Testis (tissue), 3 donors: ENCODE data around the gene UHMK1. TPM values are rescaled to one million over a fixed set of nuclear protein-coding genes. Genes with fewer than 3 reads are reported as not detected.

Experiments used
- DNase-seq: peaks from one replicate; pipeline ENCODE4 v3.0.0-alpha.2; 2019
- H3K27ac ChIP-seq, 2 donors: fragments of 200-600 bp; sonication (generic); one replicate each; pipeline ENCODE4 v1.5.1; 2019
- H3K27me3 ChIP-seq: fragments of 200-600 bp; sonication (generic); one replicate; pipeline ENCODE4 v1.5.1; 2019
- H3K36me3 ChIP-seq: fragments of 200-600 bp; sonication (generic); one replicate; pipeline ENCODE4 v1.5.1; 2017; ENCODE audit warnings: low read depth; ENCODE audit errors: missing control alignments
- H3K4me1 ChIP-seq: fragments of 200-600 bp; sonication (generic); one replicate; pipeline ENCODE4 v1.5.1; 2019
- H3K4me3 ChIP-seq, 2 donors: fragments of 200-600 bp; sonication (generic); one replicate each; pipeline ENCODE4 v1.5.1; 2017 to 2019
- H3K9me3 ChIP-seq: fragments of 200-600 bp; sonication (generic); one replicate; pipeline ENCODE4 v1.5.1; 2017
- POLR2A ChIP-seq: fragments of 450-650 bp; IDR thresholded peaks from one replicate; pipeline ENCODE4 v1.6.1; 2017; ENCODE audit warnings: antibody characterized with exemption, mild to moderate bottlenecking, moderate library complexity
- WGBS, 2 donors: methylation state at CpG; one replicate each; pipeline ENCODE4 v1.1.5; 2018; 5-methylcytosine and 5-hydroxymethylcytosine counted together
- intact Hi-C: fragments of 100-400 bp; cut with DNase I; formaldehyde crosslinking; loops from one replicate; pipeline ENCODE4 v1.15.1; 2023; ENCODE audit warnings: low total_unique reads
- polyA plus RNA-seq: library from polyadenylated mRNA; stranded (reverse); fragments of 350-450 nt; fragmentation: Illumina TruSeq; extraction: RNeasy Lipid Tissue Mini Kit (QIAGEN cat#74804); gene quantifications from one replicate; pipeline ENCODE4 v1.2.3, GENCODE V29; 2014; ENCODE audit warnings: low read depth, low replicate concordance; ENCODE audit not compliant: insufficient read depth
- total RNA-seq, 2 donors: library from RNA; depleted of rRNA; stranded (reverse); fragments of >200 nt; gene quantifications; one replicate each; pipeline ENCODE4 v1.2.3, GENCODE V29; 2016
- TF ChIP-seq, protein P1 (sequence below), 3 experiments: fragments of 450-650 bp in 2 of 3; fragments of 200-600 bp in 1 of 3; sonication (generic) in 1 of 3; IDR thresholded peaks; one replicate each; pipeline ENCODE4 v1.5.1; 2016 to 2019; ENCODE audit warnings: antibody characterized with exemption in 3 of 3, mild to moderate bottlenecking in 2 of 3, moderate library complexity in 1 of 3

The UHMK1 gene
- total and polyA plus RNA-seq, 3 donors from 2014 or later: 23.2 to 36.9 (median 35.8) TPM

DNA sequence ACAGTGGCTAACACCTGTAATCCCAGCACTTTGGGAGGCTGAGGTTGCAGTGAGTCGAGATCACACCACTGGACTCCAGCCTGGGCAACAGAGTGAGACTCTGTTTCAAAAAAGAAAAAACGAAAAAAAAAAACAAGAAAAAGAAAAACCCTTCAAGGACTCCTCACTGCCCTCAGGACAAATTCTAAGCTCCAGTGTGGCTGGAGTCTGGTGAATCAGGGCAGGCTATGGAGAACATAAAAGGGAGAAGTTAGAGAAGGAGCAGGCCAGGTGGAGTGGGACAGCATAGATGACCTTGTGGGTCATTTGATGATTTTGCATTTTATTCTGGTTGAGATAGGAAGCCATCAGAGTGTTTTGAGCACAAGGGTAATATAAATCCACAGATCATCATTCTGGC, 51.4 kb downstream of the UHMK1 start:
- H3K9me3 ChIP-seq: no peaks in the 10 kb centered on the region
- H3K4me3 ChIP-seq: no peak overlapping the region
- intact Hi-C loops: no loop called here
- no peak for TF ChIP-seq POLR2A
- TF ChIP-seq, protein P1, sequence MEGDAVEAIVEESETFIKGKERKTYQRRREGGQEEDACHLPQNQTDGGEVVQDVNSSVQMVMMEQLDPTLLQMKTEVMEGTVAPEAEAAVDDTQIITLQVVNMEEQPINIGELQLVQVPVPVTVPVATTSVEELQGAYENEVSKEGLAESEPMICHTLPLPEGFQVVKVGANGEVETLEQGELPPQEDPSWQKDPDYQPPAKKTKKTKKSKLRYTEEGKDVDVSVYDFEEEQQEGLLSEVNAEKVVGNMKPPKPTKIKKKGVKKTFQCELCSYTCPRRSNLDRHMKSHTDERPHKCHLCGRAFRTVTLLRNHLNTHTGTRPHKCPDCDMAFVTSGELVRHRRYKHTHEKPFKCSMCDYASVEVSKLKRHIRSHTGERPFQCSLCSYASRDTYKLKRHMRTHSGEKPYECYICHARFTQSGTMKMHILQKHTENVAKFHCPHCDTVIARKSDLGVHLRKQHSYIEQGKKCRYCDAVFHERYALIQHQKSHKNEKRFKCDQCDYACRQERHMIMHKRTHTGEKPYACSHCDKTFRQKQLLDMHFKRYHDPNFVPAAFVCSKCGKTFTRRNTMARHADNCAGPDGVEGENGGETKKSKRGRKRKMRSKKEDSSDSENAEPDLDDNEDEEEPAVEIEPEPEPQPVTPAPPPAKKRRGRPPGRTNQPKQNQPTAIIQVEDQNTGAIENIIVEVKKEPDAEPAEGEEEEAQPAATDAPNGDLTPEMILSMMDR (IDR thresholded peaks at IDR 0.05): no peak
- no peaks in the 10 kb centered on the region for H3K36me3 ChIP-seq
- 52 to 67% methylated on average over 2 of the region's 2 CpGs for WGBS, 2 donors
- H3K27me3 ChIP-seq: no peaks in the 10 kb centered on the region
- H3K4me1 ChIP-seq: peaks cover 6% of the 10 kb centered on the region
- H3K27ac ChIP-seq: peak overlapping the region; percentile 69 to 87
- no peak for DNase-seq

DNA sequence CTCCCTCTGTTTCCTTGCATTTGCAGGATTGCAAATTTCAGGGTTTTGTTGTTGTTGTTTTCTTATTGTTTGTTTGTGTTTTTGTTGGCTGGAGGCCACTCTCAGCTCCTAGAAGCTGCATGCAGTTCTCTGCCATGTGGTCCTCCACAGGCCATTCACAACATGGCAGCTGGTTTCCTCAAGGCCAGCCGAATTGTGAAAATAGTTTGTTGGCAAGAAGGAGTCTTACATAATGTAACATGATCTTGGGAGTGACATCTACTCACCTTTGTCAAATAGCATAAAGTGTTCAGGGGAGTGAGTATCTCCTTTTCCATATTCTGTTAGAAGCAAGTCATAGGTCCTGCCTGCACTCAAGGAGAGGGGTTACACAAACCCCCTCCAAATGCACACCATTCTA, 53.3 kb downstream of the UHMK1 start:
- WGBS, 2 donors: 37 to 68% methylated on average over 1 of the region's 1 CpG
- Histone ChIP-seq H3K36me3 (no peaks in the 10 kb centered on the region), H3K9me3 (no peaks in the 10 kb centered on the region), H3K27me3 (no peaks in the 10 kb centered on the region), H3K4me1 (peaks cover 6% of the 10 kb centered on the region), H3K27ac (no peak overlapping the region), H3K4me3 (no peak overlapping the region)
- DNase-seq: no peak
- intact Hi-C loops: no loop called here
- no peak for TF ChIP-seq POLR2A
- TF ChIP-seq, protein P1 (IDR thresholded peaks at IDR 0.05): no peak

DNA sequence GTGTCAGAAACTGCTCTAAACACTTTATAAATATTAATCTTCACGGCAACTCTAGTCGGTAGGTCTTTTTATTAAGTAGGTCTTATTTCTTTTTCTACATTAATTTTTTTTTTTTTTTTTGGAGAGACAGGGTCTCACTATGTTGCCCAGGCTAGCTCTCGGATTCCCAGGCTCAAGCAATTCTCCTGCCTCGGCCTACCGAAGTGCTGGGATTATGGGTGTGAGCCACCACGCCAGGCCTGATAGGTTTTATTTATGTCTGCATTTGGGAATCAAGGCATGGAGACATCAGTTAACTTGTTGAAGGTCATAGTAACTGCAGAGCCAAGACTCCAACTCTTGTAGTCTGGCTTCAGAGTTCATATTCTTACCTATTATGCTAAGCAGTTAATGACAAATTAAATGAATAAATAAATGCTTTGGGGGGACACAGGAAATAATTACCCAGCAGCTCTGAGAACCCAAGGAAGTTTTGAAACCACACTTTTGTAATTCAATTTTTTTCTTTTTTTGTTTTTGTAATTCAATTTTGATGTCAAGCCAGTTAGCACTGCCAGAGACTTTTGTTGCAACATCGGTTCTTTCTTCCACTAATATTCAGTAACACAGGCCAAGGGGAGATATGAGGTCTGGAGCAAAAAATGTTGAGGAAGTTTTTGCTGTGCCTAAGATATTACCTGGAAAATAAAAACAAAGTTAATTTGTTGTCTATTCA, 54.5 kb downstream of the UHMK1 start:
- Histone ChIP-seq H3K9me3 (no peaks in the 10 kb centered on the region), H3K27ac (peak overlapping the region in 1 of 2 donors; percentile 79), H3K36me3 (no peaks in the 10 kb centered on the region), H3K4me1 (peaks cover 6% of the 10 kb centered on the region), H3K27me3 (no peaks in the 10 kb centered on the region), H3K4me3 (no peak overlapping the region)
- TF ChIP-seq POLR2A: no peak
- TF ChIP-seq, protein P1 (IDR thresholded peaks at IDR 0.05): no peak
- WGBS, 2 donors: 68 to 70% methylated on average over 7 of the region's 7 CpGs
- no peak for DNase-seq
- intact Hi-C loops: no loop called here

DNA sequence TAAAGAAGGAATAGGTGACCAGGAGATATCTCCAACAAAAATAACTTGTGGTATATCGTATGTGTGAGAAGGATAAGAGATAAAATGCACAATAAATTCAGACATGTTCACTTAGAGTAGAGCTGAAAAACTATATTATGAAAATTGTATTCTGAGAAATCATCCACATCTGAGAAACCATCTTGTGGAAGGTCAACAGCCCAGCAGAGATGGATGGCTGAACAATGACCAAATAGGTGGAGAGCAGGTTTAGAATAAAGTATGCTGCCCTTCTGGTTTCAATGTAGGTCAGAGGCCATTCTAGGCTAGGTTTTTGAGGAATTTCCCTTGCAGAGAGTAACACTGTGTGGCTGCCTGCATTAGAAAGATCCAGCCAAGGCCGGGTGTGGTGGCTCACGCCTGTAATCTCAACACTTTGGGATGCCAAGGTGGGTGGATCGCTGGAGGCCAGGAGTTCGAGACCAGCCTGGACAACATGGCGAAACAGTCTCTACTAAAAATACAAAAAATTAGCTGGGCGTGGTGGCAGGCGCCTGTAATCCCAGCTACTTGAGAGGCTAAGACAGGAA, 55.1 kb downstream of the UHMK1 start:
- peak overlapping the region in 1 of 2 donors; percentile 79 for H3K27ac ChIP-seq
- TF ChIP-seq, protein P1 (IDR thresholded peaks at IDR 0.05): no peak
- no peak for TF ChIP-seq POLR2A
- H3K4me1 ChIP-seq: peaks cover 6% of the 10 kb centered on the region
- H3K36me3 ChIP-seq: no peaks in the 10 kb centered on the region
- 81 to 84% methylated on average over 8 of the region's 8 CpGs for WGBS, 2 donors
- H3K9me3 ChIP-seq: no peaks in the 10 kb centered on the region
- intact Hi-C loops: no loop called here
- H3K27me3 ChIP-seq: no peaks in the 10 kb centered on the region
- no peak for DNase-seq
- no peak overlapping the region for H3K4me3 ChIP-seq

DNA sequence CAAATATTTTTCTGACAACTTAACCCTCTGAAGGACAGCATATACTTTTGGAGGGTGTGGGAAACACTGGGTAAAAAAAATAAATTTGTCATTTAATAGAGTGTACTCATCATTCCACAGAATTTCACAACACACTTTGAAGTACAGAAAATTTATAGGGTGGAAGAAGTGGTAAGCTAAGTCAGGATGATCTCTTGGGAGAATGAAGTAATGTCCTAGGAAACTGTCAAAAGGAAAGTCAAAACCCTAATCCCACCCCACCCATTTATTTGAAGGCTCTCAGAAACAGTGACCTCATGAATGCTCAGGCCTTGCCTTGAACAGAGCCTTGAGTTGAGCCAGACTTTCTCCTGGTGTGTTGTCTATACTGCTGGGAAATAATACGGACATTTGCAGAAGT, 56.6 kb downstream of the UHMK1 start:
- WGBS, 2 donors: 90% methylated on average over 1 of the region's 1 CpG; no CpG with 5 or more reads in 1 of the 2 donors
- H3K4me1 ChIP-seq: no peaks in the 10 kb centered on the region
- DNase-seq: no peak
- intact Hi-C loops: no loop called here
- no peaks in the 10 kb centered on the region for H3K36me3 ChIP-seq
- no peaks in the 10 kb centered on the region for H3K9me3 ChIP-seq
- no peaks in the 10 kb centered on the region for H3K27me3 ChIP-seq
- no peak overlapping the region for H3K4me3 ChIP-seq
- no peak overlapping the region for H3K27ac ChIP-seq
- TF ChIP-seq, protein P1 (IDR thresholded peaks at IDR 0.05): no peak
- TF ChIP-seq POLR2A: no peak
